Pancreas (tissue), 10 donors: ENCODE results near the gene HOXC5. TPM values are rescaled to one million over a fixed set of nuclear protein-coding genes. Genes with fewer than 3 reads are reported as not detected.

Experiments
- ATAC-seq, 4 donors: fragments of 200-7000 bp; cut with Tn5 transposase; one replicate each; pipeline versions ENCODE4 v1.8.0 to v1.9.1; 2020; ENCODE audit warnings: mild to moderate bottlenecking in 4 of 4, moderate library complexity in 4 of 4
- DNase-seq, 6 donors: peaks; one replicate each; pipeline ENCODE4 v3.0.0-alpha.2; 2020
- FAIRE-seq: peaks from 2 replicates; lab custom pipeline; 2012; peaks lifted over from hg19 to GRCh38; lab: Jason Lieb, UNC
- H3K27ac ChIP-seq, 4 donors: fragments of 200-600 bp; sonication (generic); 1 replicate in 3 of 4; 2 replicates in 1 of 4; pipeline versions ENCODE4 v1.5.0 to v1.8.0; 2020
- H3K27me3 ChIP-seq, 4 donors: fragments of 200-600 bp; one replicate each; pipeline ENCODE4 v1.8.0; 2021
- H3K36me3 ChIP-seq, 3 donors: fragments of 200-600 bp; sonication (generic) in 1 of 3; one replicate each; pipeline versions ENCODE4 v1.5.0 to v1.8.0; 2020 to 2021
- H3K4me1 ChIP-seq, 3 donors: fragments of 200-600 bp; one replicate each; pipeline ENCODE4 v1.8.0; 2021
- H3K4me3 ChIP-seq, 4 donors: fragments of 200-600 bp; sonication (generic) in 2 of 4; one replicate each; pipeline versions ENCODE4 v1.5.0 to v1.8.0; 2020 to 2021
- H3K9me3 ChIP-seq, 4 donors: fragments of 200-600 bp; one replicate each; pipeline ENCODE4 v1.8.0; 2021
- CTCF ChIP-seq, 4 donors: fragments of 200-600 bp; sonication (generic) in 3 of 4; IDR thresholded peaks; one replicate each; pipeline versions ENCODE4 v1.5.0 to v1.8.0; 2021; ENCODE audit warnings: antibody characterized with exemption in 4 of 4
- WGBS, 2 donors: extraction: QIAGEN DNeasy Blood & Tissue Kit; methylation state at CpG; one replicate each; pipeline ENCODE4 v1.1.7; 2013; 5-methylcytosine and 5-hydroxymethylcytosine counted together
- intact Hi-C, 3 donors: fragments of 100-400 bp; cut with DNase I; formaldehyde crosslinking; loops; one replicate each; pipeline versions ENCODE4 v1.11.1 to v1.14.2; 2022
- polyA plus RNA-seq, 2 donors: library from polyadenylated mRNA; stranded (reverse); fragments of 200-250 nt; gene quantifications; one replicate each; pipeline ENCODE4 v1.2.3, GENCODE V29; 2013
- total RNA-seq, 6 donors: library from RNA; stranded (reverse); fragmentation: NEBNext Ultra II Directional in 4 of 6; extraction: Animal tissue kit (Norgen Biotek cat#: 25700) in 4 of 6; gene quantifications; one replicate each; pipeline versions ENCODE4 v1.2.1 to v1.2.4, GENCODE V29; 2021 to 2023
- donor health status: healthy with polysubstance abuse.
- donor health status: DM: no; HTN: no; CAD: no; lungs with moderate emphysema.
- donor health status: DM: no; HTN: no; CAD: no.
- donor health status: control.
- donor health status: control.
- donor health status: Bipolar disorder and iron deficiency.
- donor health status: DM: yes; HTN: yes; CAD: no.
- donor health status: DM: no; HTN: no; CAD: no.
- donor health status: DM: no; HTN: no; CAD: no.
- donor health status: DM: yes; HTN: yes; CAD: no.

The HOXC5 gene
- total and polyA plus RNA-seq, 8 donors, result not detected

- DNase-seq (peak in 1 of 6 donors; percentile 72), FAIRE-seq (no peak)
Measured at GRCh38 chr12:53985692-53985993, 47.2 kb upstream of the HOXC5 start.

GRCh38 chr12:53985994-53986685 is 46.7 kb upstream of the HOXC5 start:
- Histone ChIP-seq H3K36me3 (no peaks in the 10 kb centered on the region), H3K27ac (no peak overlapping the region), H3K4me3 (peak overlapping the region in 2 of 4 donors; percentile 14 to 38), H3K9me3 (no peaks in the 10 kb centered on the region), H3K4me1 (peaks cover 0 to 19% (median 12%) of the 10 kb centered on the region in 3 donors), H3K27me3 (peaks cover 0 to 89% (median 29%) of the 10 kb centered on the region in 4 donors)
- no peak for FAIRE-seq
- peak; percentile 56 to 65 (median 60) for ATAC-seq
- TF ChIP-seq CTCF (IDR thresholded peaks at IDR 0.05), result no peak
- WGBS, 2 donors, result 4 to 5% methylated on average over 50 of the region's 50 CpGs
- peak in 1 of 6 donors; percentile 29 for DNase-seq
- intact Hi-C loops, result no loop called here

More at GRCh38 chr12:53985692-53985993, 47.2 kb upstream of the HOXC5 start:
- H3K4me3 ChIP-seq, result peak overlapping the region in 2 of 4 donors; percentile 14 to 38
- ATAC-seq, result no peak
- peaks cover 0 to 85% (median 30%) of the 10 kb centered on the region in 4 donors for H3K27me3 ChIP-seq
- H3K9me3 ChIP-seq, result no peaks in the 10 kb centered on the region
- 6 to 9% methylated on average over 21 of the region's 21 CpGs for WGBS, 2 donors
- peaks cover 0 to 19% (median 12%) of the 10 kb centered on the region in 3 donors for H3K4me1 ChIP-seq
- intact Hi-C loops, result no loop called here
- no peak for TF ChIP-seq CTCF (IDR thresholded peaks at IDR 0.05)
- no peak overlapping the region for H3K27ac ChIP-seq
- H3K36me3 ChIP-seq, result no peaks in the 10 kb centered on the region

DNA sequence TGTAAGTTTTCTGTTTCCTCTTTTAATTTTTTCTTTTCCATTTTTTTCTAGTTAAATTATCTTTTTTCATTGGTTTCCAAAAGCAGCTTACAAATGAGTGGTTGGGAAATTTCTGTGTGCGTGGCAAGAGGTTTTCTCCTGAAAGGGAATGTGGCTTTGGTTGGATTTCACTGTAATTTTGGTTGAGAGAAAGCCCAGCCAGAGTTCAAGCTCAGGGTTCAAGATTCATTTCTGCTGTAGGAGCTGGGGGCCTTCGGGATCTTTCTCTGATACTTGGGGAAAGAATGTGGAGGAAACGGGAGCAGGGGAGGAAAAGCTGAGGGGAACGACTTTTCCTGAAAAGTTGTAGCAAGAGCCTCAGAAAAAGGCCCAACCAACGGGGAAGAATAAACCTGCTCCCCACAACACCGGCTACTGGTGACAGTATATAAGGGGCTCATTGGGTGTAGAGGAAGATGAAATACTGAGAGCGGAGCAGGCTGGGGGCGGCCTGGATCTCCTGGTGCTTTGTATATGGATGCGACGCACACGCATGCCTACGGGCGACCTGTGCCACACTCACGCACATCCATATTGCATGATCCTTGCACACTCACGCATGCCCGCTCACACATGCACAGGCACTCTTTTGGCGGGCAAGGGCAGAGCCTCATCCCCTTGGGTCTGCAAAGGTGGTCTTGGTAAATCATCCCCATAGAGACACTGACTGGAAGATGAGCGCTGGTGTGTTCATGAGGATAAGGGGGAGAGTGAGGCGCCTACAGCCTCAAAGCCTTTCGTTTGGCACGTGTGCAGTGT is 46.0 kb upstream of the HOXC5 start:
- Histone ChIP-seq H3K36me3 (no peaks in the 10 kb centered on the region), H3K4me1 (peaks cover 0 to 19% (median 12%) of the 10 kb centered on the region in 3 donors), H3K9me3 (no peaks in the 10 kb centered on the region), H3K27ac (no peak overlapping the region), H3K4me3 (no peak overlapping the region), H3K27me3 (peaks cover 0 to 91% (median 27%) of the 10 kb centered on the region in 4 donors)
- ATAC-seq (no peak), DNase-seq (peak in 1 of 6 donors; percentile 30), FAIRE-seq (no peak)
- 20 to 25% methylated on average over 21 of the region's 21 CpGs for WGBS, 2 donors
- no peak for TF ChIP-seq CTCF (IDR thresholded peaks at IDR 0.05)
- intact Hi-C loops, result no loop called here

DNA sequence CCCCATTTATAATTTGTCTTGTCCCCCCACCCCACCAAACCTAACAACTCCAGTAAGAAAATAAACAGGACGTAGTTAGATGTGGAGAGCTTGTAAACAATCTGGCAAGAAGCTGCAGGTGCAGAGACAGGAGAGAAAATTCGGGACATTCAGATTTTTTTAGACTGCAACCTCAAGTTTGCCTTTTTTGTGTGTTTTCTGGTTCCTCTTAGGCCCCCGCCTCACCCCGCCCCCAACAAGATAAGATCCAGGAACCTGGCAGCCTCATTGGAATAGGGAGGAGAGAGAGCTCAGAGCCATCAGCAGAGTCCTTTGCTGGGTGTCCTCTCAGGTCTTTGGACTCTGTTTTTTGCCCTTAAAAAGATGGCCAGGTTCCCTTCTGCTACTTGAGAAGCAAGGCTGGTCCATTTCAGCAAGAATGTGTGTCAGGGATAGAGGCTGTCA is 45.0 kb upstream of the HOXC5 start:
- peaks cover 0 to 19% (median 12%) of the 10 kb centered on the region in 3 donors for H3K4me1 ChIP-seq
- WGBS, 2 donors, result 5 to 19% methylated on average over 4 of the region's 4 CpGs
- H3K4me3 ChIP-seq, result no peak overlapping the region
- no peaks in the 10 kb centered on the region for H3K9me3 ChIP-seq
- intact Hi-C loops, result no loop called here
- no peak for DNase-seq
- no peaks in the 10 kb centered on the region for H3K36me3 ChIP-seq
- no peak overlapping the region for H3K27ac ChIP-seq
- TF ChIP-seq CTCF (IDR thresholded peaks at IDR 0.05), result no peak
- H3K27me3 ChIP-seq, result peaks cover 0 to 88% (median 23%) of the 10 kb centered on the region in 4 donors
- no peak for ATAC-seq
- FAIRE-seq, result no peak
